Spleen (tissue), 11 donors: ENCODE data around the gene GALNT11. TPM values are rescaled to one million over a fixed set of nuclear protein-coding genes. Genes with fewer than 3 reads are reported as not detected.
"Not testable (repeated sequence)": the region's sequence is repeated elsewhere in the genome, so short reads cannot be mapped to it uniquely, and the experiment has no call there.

Experiments
- DNase-seq: peaks from one replicate; pipeline ENCODE4 v3.0.0-alpha.2; 2020
- H3K27ac ChIP-seq, 8 donors: fragments of 200-600 bp; sonication (generic) in 7 of 8; 1 replicate in 4 of 8; 2 replicates in 4 of 8; pipeline versions ENCODE4 v1.5.0 to v1.8.0; 2016 to 2021; ENCODE audit warnings: inconsistent platforms in 4 of 8, mild to moderate bottlenecking in 4 of 8, moderate library complexity in 1 of 8
- H3K27me3 ChIP-seq, 7 donors: fragments of 200-600 bp; sonication (generic) in 6 of 7; replicated peaks in 1 of 7; 1 replicate in 4 of 7; 2 replicates in 3 of 7; pipeline versions ENCODE4 v1.5.0 to v1.8.0; 2016 to 2021; ENCODE audit warnings: inconsistent platforms in 3 of 7, mild to moderate bottlenecking in 1 of 7
- H3K36me3 ChIP-seq, 6 donors: fragments of 200-600 bp; sonication (generic) in 5 of 6; 1 replicate in 4 of 6; 2 replicates in 2 of 6; pipeline versions ENCODE4 v1.5.0 to v1.8.0; 2016 to 2021; ENCODE audit warnings: inconsistent platforms in 2 of 6
- H3K4me1 ChIP-seq, 6 donors: fragments of 200-600 bp; sonication (generic) in 5 of 6; 1 replicate in 3 of 6; 2 replicates in 3 of 6; pipeline versions ENCODE4 v1.5.0 to v1.8.0; 2016 to 2021; ENCODE audit warnings: inconsistent platforms in 3 of 6
- H3K4me3 ChIP-seq, 8 donors: fragments of 200-600 bp; sonication (generic) in 7 of 8; 1 replicate in 4 of 8; 2 replicates in 4 of 8; pipeline versions ENCODE4 v1.5.0 to v1.8.0; 2016 to 2021; ENCODE audit warnings: inconsistent platforms in 4 of 8, mild to moderate bottlenecking in 4 of 8, moderate library complexity in 2 of 8
- H3K9me3 ChIP-seq, 8 donors: fragments of 200-600 bp; sonication (generic) in 7 of 8; 1 replicate in 4 of 8; 2 replicates in 4 of 8; pipeline versions ENCODE4 v1.5.0 to v1.8.0; 2016 to 2021; ENCODE audit warnings: inconsistent platforms in 4 of 8
- POLR2A ChIP-seq, 3 donors: fragments of 450-650 bp; IDR thresholded peaks; one replicate each; pipeline ENCODE4 v1.5.1; 2017; ENCODE audit warnings: antibody characterized with exemption in 3 of 3, mild to moderate bottlenecking in 1 of 3
- POLR2AphosphoS5 ChIP-seq, 3 donors: sonication (generic); formaldehyde crosslinking; IDR thresholded peaks; one replicate each; pipeline ENCODE4 v1.5.1; 2017; ENCODE audit warnings: antibody characterized with exemption in 3 of 3
- WGBS, 5 donors: extraction: QIAGEN DNeasy Blood & Tissue Kit in 3 of 5; methylation state at CpG; one replicate each; pipeline versions ENCODE4 v1.1.5 to v1.1.7; 2013 to 2018; 5-methylcytosine and 5-hydroxymethylcytosine counted together
- intact Hi-C: fragments of 100-400 bp; cut with DNase I; formaldehyde crosslinking; loops from one replicate; pipeline ENCODE4 v1.15.0; 2023; ENCODE audit warnings: low total_unique reads
- polyA plus RNA-seq, 3 donors: library from polyadenylated mRNA; stranded (reverse); fragments of 200-250 nt; gene quantifications; one replicate each; pipeline ENCODE4 v1.2.1, GENCODE V29; 2013
- total RNA-seq, 7 donors: library from RNA; depleted of rRNA in 3 of 7; stranded (reverse); fragments of >200 nt in 3 of 7; fragmentation: NEBNext Ultra II Directional in 4 of 7; extraction: Animal tissue kit (Norgen Biotek cat#: 25700) in 4 of 7; gene quantifications; one replicate each; pipeline versions ENCODE4 v1.1.0 to v1.2.1, GENCODE V29; 2016 to 2021
- TF ChIP-seq, protein P1 (sequence below), 11 experiments: fragments of 200-600 bp in 7 of 11; fragments of 450-650 bp in 4 of 11; sonication (generic) in 4 of 11; IDR thresholded peaks in 8 of 11; conservative IDR thresholded peaks in 3 of 11; 1 replicate in 7 of 11; 2 replicates in 4 of 11; pipeline versions ENCODE4 v1.4.0 to v1.8.0; 2016 to 2021; ENCODE audit warnings: antibody characterized with exemption in 11 of 11, inconsistent platforms in 4 of 11, mild to moderate bottlenecking in 1 of 11
- donor health status: healthy with polysubstance abuse.
- donor health status: DM: no; HTN: no; CAD: no; lungs with moderate emphysema.
- donor health status: DM: no; HTN: no; CAD: no.
- donor health status: Bipolar disorder and iron deficiency.
- donor health status: healthy.
- donor health status: DM: no; HTN: no; CAD: no.
- donor health status: DM: yes; HTN: yes; CAD: no.

GALNT11 gene
- total and polyA plus RNA-seq, 10 donors, result 9.7 to 46.0 (median 29.0) TPM

- 89 to 99% (median 96%) methylated on average over 3 of the region's 3 CpGs for WGBS, 5 donors
- Histone ChIP-seq H3K36me3 (no peaks in the 10 kb centered on the region), H3K27ac (no peak overlapping the region), H3K4me1 (no peaks in the 10 kb centered on the region), H3K27me3 (no peaks in the 10 kb centered on the region), H3K4me3 (no peak overlapping the region), H3K9me3 (peaks cover 0 to 4% (median 0%) of the 10 kb centered on the region in 8 donors)
- intact Hi-C loops, result no loop called here
- no peak for DNase-seq
- no peak for TF ChIP-seq POLR2A (IDR thresholded peaks at IDR 0.05)
- TF ChIP-seq POLR2AphosphoS5 (IDR thresholded peaks at IDR 0.05), result no peak
- TF ChIP-seq, protein P1, sequence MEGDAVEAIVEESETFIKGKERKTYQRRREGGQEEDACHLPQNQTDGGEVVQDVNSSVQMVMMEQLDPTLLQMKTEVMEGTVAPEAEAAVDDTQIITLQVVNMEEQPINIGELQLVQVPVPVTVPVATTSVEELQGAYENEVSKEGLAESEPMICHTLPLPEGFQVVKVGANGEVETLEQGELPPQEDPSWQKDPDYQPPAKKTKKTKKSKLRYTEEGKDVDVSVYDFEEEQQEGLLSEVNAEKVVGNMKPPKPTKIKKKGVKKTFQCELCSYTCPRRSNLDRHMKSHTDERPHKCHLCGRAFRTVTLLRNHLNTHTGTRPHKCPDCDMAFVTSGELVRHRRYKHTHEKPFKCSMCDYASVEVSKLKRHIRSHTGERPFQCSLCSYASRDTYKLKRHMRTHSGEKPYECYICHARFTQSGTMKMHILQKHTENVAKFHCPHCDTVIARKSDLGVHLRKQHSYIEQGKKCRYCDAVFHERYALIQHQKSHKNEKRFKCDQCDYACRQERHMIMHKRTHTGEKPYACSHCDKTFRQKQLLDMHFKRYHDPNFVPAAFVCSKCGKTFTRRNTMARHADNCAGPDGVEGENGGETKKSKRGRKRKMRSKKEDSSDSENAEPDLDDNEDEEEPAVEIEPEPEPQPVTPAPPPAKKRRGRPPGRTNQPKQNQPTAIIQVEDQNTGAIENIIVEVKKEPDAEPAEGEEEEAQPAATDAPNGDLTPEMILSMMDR (IDR thresholded peaks at IDR 0.05 in 8 of 11, conservative IDR thresholded peaks at IDR 0.05 in 3 of 11), result no peak
These were observed 8.5 kb upstream of the GALNT11 start for GRCh38 chr7:152016947-152017346.

- H3K27ac ChIP-seq, H3K27me3 ChIP-seq, DNase-seq, H3K4me3 ChIP-seq, intact Hi-C loops, H3K9me3 ChIP-seq, H3K36me3 ChIP-seq, H3K4me1 ChIP-seq: not testable (repeated sequence)
- 84 to 95% (median 90%) methylated on average over 6 of the region's 6 CpGs for WGBS, 5 donors
These were observed 7.8 kb upstream of the GALNT11 start for GRCh38 chr7:152017683-152018082.

DNA sequence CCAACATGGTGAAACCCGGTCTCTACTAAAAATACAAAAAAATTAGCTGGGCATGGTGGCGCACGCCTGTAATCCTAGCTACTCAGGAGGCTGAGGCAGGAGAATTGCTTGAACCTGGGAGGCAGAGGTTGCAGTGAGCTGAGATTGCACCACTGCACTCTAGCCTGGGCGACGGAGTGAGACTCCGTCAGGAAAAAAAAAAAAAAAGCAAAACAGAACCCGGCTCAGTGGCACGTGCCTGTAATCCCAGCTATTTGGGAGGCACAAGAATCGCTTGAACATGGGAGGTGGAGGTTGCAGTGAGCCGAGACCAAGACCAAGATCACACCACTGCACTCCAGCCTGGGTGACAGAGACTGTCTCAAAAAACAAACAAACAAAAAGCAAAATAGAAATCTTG lies 3.7 kb upstream of the GALNT11 start:
- not testable (repeated sequence) for H3K36me3 ChIP-seq, H3K4me3 ChIP-seq, H3K9me3 ChIP-seq, DNase-seq, H3K27ac ChIP-seq, H3K27me3 ChIP-seq
- 83 to 90% (median 87%) methylated on average over 10 of the region's 10 CpGs for WGBS, 5 donors
- H3K4me1 ChIP-seq, result peaks cover 7 to 15% (median 10%) of the 10 kb centered on the region in 6 donors
- intact Hi-C loops, result loop anchor here (10.0 kb wide), 1 partner anchor 247 kb away; no protein-coding TSS in a partner anchor

DNA sequence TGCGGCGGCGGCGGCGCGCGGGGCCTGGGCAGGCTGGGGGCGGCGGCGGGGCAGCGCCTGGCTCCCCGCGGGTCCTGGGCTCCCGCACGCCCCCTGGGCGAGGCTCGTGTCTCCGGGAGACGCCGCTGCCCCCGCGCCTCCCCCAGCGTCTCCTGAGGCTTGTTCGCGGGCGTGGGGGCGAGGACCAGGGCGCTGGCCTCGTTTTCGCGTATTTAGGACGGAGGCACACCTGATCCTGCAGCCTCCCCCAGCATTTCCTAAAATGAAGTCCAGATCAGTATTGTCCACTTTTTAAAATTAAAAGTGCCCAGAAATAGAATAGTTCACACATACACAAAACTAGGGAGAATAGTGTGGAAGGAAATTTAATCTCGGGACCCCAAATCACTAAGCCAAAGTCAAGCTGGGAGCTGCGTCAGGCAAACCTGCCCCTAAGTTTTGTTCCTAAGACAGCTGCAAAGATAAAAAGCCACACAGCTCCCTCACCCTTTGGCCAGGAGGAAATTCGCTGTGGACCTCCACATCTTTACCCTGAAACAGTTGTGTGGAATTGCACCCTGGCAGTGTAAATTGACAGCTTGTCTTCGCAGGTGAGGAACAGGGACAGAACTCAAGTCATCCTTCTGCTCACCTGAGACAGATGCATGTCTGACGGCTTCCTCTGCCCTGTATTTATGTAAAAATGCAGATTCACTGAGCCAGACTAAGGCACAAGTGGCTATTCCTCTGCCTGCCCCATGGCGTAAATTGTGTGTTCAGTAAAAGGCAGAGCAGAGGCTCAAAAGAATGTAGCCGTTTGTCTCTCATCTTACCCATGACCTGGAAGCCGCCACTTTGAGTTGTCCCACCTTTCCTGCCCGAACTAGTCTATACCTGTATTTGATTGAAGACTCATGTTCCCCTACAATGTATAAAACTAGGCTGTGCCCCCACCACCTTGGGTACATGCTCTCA lies 740 bp downstream of the GALNT11 start:
- TF ChIP-seq POLR2A (IDR thresholded peaks at IDR 0.05), result no peak
- TF ChIP-seq, protein P1 (IDR thresholded peaks at IDR 0.05 in 8 of 11, conservative IDR thresholded peaks at IDR 0.05 in 3 of 11), result peak in 2 of 11 experiments; percentile 2 to 11
- WGBS, 5 donors, result 14 to 35% (median 20%) methylated on average over 18 to 41 of the region's 41 CpGs
- H3K9me3 ChIP-seq, result no peaks in the 10 kb centered on the region
- H3K36me3 ChIP-seq, result peaks cover 0 to 15% (median 0%) of the 10 kb centered on the region in 6 donors
- H3K27ac ChIP-seq, result peak overlapping the region; percentile 75 to 92 (median 87)
- no peak for DNase-seq
- H3K4me1 ChIP-seq, result peaks cover 7 to 54% (median 21%) of the 10 kb centered on the region in 6 donors
- no peaks in the 10 kb centered on the region for H3K27me3 ChIP-seq
- H3K4me3 ChIP-seq, result peak overlapping the region; percentile 52 to 84 (median 59)
- intact Hi-C loops, result loop anchor here (10.0 kb wide), 1 partner anchor 251 kb away; no protein-coding TSS in a partner anchor
